HepG2 (cell line): Measurements from ENCODE around the gene SETD2. TPM values are rescaled to one million over a fixed set of nuclear protein-coding genes. Genes with fewer than 3 reads are reported as not detected.

Source experiments
- AHR ChIP-seq: IDR thresholded peaks from 2 replicates; pipeline ENCODE4 v1.6.1; 2018; ENCODE audit warnings: missing genetic modification reagents, missing compliant biosample characterization
- KLF6 ChIP-seq: IDR thresholded peaks from 2 replicates; pipeline ENCODE4 v1.8.0; 2016; ENCODE audit warnings: missing biosample characterization, missing genetic modification reagents
- MAFK ChIP-seq, 2 experiments: IDR thresholded peaks in 1 of 2; conservative IDR thresholded peaks in 1 of 2; 2 replicates each; pipeline ENCODE4 v1.6.1; 2011; ENCODE audit warnings: improper control_type of control experiment in 2 of 2, low read length in 2 of 2
- MNT ChIP-seq: fragments of 450-650 bp; IDR thresholded peaks from 2 replicates; pipeline ENCODE4 v1.6.1; 2016
- NFYB ChIP-seq: sonication (generic); formaldehyde crosslinking; IDR thresholded peaks from 2 replicates; pipeline ENCODE4 v1.4.0; 2020; ENCODE audit warnings: missing genetic modification reagents
- RNF219 ChIP-seq: sonication (generic); formaldehyde crosslinking; IDR thresholded peaks from 2 replicates; pipeline ENCODE4 v1.5.0; 2020; ENCODE audit warnings: mild to moderate bottlenecking, missing genetic modification reagents
- SPEN ChIP-seq: sonication (generic); formaldehyde crosslinking; IDR thresholded peaks from 2 replicates; pipeline ENCODE4 v1.5.1; 2020; ENCODE audit warnings: low read depth, mild to moderate bottlenecking, missing genetic modification reagents
- ZFP90 ChIP-seq: sonication (generic); formaldehyde crosslinking; IDR thresholded peaks from 2 replicates; pipeline ENCODE4 v1.8.0; 2022; ENCODE audit warnings: missing genetic modification reagents, mild to moderate bottlenecking, inconsistent platforms, borderline replicate concordance
- ZNF292 ChIP-seq: sonication (generic); formaldehyde crosslinking; IDR thresholded peaks from 2 replicates; pipeline ENCODE4 v1.8.1; 2022; ENCODE audit warnings: mild to moderate bottlenecking, low read depth, missing genetic modification reagents, borderline replicate concordance
- ZNF362 ChIP-seq: sonication (generic); formaldehyde crosslinking; IDR thresholded peaks from 2 replicates; pipeline ENCODE4 v1.4.0; 2020; ENCODE audit warnings: missing genetic modification reagents, mild to moderate bottlenecking, borderline replicate concordance
- ZNF749 ChIP-seq: sonication (generic); formaldehyde crosslinking; IDR thresholded peaks from 2 replicates; pipeline ENCODE4 v1.8.0; 2022; ENCODE audit warnings: mild to moderate bottlenecking, missing genetic modification reagents, moderate library complexity, borderline replicate concordance
- ZNF841 ChIP-seq: sonication (generic); formaldehyde crosslinking; IDR thresholded peaks from 2 replicates; pipeline ENCODE4 v1.8.1; 2023; ENCODE audit warnings: missing genetic modification reagents, borderline replicate concordance
- ZNF883 ChIP-seq: sonication (generic); formaldehyde crosslinking; IDR thresholded peaks from 2 replicates; pipeline ENCODE4 v1.5.1; 2020; ENCODE audit warnings: mild to moderate bottlenecking, missing genetic modification reagents; ENCODE audit errors: not compliant biosample characterization
- polyA plus RNA-seq, 8 experiments: library from polyadenylated mRNA; depleted of rRNA in 3 of 8; stranded (reverse) in 7 of 8; unstranded in 1 of 8; fragments of >200 nt; fragmentation: Illumina TruSeq in 4 of 8; extraction: Trizol in 4 of 8; gene quantifications; 2 replicates each; pipeline versions ENCODE4 v1.2.1 to v1.2.3, GENCODE V29; 2011 to 2016; ENCODE audit warnings: low read depth in 4 of 8, missing spikeins in 1 of 8, mixed read lengths in 1 of 8; ENCODE audit not compliant: insufficient read depth in 1 of 8
- total RNA-seq, 5 experiments: library from RNA; depleted of rRNA; stranded (reverse); fragments of >200 nt; fragmentation: Illumina TruSeq; extraction: Trizol; gene quantifications; 2 replicates each; pipeline ENCODE4 v1.2.3, GENCODE V29; 2016; ENCODE audit warnings: low read depth in 1 of 5
- TF ChIP-seq, protein P1 (sequence below): sonication (generic); formaldehyde crosslinking; IDR thresholded peaks from 2 replicates; pipeline ENCODE4 v1.5.0; 2020; ENCODE audit warnings: missing genetic modification reagents, mild to moderate bottlenecking, borderline replicate concordance
- TF ChIP-seq, protein P2 (sequence below): IDR thresholded peaks from 2 replicates; pipeline ENCODE4 v1.6.1; 2012; ENCODE audit warnings: low read depth, low read length, improper control_type of control experiment
- TF ChIP-seq, protein P3 (sequence below): IDR thresholded peaks from 2 replicates; pipeline ENCODE4 v1.6.1; 2012; ENCODE audit warnings: inconsistent platforms
- TF ChIP-seq, protein P4 (sequence below): IDR thresholded peaks from 2 replicates; pipeline ENCODE4 v1.6.1; 2016; ENCODE audit warnings: missing biosample characterization, missing genetic modification reagents, low read depth

Gene SETD2
- total and polyA plus RNA-seq, 2 of the 13 experiments (the other 11 are each of a cell fraction or from before 2014, with no cell fraction given), result 14.2 to 24.2 TPM

DNA sequence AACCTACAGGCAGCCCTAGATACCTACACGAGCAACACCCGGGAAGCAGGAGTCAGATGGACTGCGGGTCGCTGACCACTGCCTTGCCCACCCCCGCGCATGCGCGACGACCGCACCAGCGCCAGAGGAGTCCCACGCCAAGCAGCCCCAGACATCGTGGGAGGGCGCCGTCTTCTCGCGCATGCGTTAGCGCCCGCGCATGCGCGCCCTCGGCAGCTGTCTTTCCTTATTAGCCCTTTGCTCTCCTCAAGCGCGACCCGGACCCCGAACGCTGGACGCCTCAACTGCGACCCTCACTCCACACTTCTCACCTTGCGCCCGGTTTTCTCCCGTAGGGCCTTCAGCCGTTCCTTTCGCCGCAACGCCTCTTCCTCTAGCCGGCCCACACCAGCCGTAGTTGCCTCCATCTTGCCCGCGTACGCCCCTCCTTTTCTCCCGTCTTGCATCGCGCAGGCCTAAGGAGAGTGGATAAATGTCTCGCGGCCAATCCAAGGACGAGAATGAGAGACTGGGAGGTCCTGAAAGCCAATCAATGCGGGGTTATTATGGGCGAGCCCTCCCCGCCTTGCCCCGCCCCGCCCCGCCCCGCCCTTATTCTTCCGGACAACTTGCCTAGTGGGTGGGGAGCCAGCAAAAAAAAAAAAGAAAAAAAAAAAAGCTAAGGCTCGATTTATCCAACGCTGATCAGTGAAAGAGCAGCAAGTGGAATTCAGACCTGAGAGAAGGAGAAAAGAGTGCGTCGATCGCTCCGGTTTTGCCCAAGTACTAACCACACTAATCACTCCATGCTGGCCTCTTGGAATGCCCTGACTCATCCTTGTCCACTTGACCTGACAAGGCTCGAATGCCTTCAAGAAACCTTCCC, 187.4 kb downstream of the SETD2 start, which contains the start of gene CCDC12 (continued):
- TF ChIP-seq, protein P1, sequence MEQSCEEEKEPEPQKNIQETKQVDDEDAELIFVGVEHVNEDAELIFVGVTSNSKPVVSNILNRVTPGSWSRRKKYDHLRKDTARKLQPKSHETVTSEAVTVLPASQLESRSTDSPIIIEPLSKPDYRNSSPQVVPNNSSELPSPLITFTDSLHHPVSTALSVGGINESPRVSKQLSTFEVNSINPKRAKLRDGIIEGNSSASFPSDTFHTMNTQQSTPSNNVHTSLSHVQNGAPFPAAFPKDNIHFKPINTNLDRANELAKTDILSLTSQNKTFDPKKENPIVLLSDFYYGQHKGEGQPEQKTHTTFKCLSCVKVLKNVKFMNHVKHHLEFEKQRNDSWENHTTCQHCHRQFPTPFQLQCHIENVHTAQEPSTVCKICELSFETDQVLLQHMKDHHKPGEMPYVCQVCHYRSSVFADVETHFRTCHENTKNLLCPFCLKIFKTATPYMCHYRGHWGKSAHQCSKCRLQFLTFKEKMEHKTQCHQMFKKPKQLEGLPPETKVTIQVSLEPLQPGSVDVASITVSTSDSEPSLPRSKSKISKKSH (CRISPR knock-in tag), result peak; percentile 11; the same call in 1 of the 2 replicates
- peak; percentile 77 for TF ChIP-seq NFYB
- no peak for TF ChIP-seq RNF219 (CRISPR knock-in tag)
- peak; percentile 98 for TF ChIP-seq ZNF362 (CRISPR knock-in tag)
- TF ChIP-seq, protein P2, sequence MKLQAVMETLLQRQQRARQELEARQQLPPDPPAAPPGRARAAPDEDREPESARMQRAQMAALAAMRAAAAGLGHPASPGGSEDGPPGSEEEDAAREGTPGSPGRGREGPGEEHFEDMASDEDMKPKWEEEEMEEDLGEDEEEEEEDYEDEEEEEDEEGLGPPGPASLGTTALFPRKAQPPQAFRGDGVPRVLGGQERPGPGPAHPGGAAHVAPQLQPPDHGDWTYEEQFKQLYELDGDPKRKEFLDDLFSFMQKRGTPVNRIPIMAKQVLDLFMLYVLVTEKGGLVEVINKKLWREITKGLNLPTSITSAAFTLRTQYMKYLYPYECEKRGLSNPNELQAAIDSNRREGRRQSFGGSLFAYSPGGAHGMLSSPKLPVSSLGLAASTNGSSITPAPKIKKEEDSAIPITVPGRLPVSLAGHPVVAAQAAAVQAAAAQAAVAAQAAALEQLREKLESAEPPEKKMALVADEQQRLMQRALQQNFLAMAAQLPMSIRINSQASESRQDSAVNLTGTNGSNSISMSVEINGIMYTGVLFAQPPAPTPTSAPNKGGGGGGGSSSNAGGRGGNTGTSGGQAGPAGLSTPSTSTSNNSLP, result peak; percentile 84
- peak; percentile 55; the same call in 1 of the 2 replicates for TF ChIP-seq ZNF292
- peak; percentile 77 for TF ChIP-seq ZNF883 (CRISPR knock-in tag)
- TF ChIP-seq ZNF841 (CRISPR knock-in tag), result no peak
- no peak for TF ChIP-seq MAFK (conservative IDR thresholded peaks at IDR 0.05 in 1 of 2, IDR thresholded peaks at IDR 0.05 in 1 of 2; ENCODE audit: low read length in 2 of 2)
- TF ChIP-seq ZFP90, result no peak
- TF ChIP-seq, protein P3, sequence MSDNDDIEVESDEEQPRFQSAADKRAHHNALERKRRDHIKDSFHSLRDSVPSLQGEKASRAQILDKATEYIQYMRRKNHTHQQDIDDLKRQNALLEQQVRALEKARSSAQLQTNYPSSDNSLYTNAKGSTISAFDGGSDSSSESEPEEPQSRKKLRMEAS, result peak; percentile 75; the same call in 1 of the 2 replicates
- TF ChIP-seq, protein P4, sequence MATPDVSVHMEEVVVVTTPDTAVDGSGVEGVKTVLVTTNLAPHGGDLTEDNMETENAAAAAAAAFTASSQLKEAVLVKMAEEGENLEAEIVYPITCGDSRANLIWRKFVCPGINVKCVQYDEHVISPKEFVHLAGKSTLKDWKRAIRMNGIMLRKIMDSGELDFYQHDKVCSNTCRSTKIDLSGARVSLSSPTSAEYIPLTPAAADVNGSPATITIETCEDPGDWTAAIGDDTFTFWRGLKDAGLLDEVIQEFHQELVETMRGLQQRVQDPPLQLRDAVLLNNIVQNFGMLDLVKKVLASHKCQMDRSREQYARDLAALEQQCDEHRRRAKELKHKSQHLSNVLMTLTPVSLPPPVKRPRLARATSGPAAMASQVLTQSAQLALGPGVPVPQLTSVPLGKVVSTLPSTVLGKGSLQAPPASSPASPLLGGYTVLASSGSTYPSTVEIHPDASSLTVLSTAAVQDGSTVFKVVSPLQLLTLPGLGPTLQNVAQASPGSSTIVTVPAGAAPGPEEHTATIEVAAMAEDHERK, result no peak
- TF ChIP-seq ZNF749 (CRISPR knock-in tag), result no peak
- no peak for TF ChIP-seq KLF6 (CRISPR knock-in tag)
- TF ChIP-seq AHR (CRISPR knock-in tag), result peak; percentile 19; the same call in 1 of the 2 replicates
- TF ChIP-seq SPEN (CRISPR knock-in tag), result peak; percentile 88
- peak; percentile 9; the same call in 1 of the 2 replicates for TF ChIP-seq MNT
